ENCODE measurements around the gene OR13J1.

GRCh38 chr9:35820076-35820475, 50.1 kb downstream of the OR13J1 start:
- no peak for TF ChIP-seq EZH2 (IDR thresholded peaks at IDR 0.05; ENCODE audit: borderline replicate concordance, low read depth, low read length, poor library complexity, severe bottlenecking)
- no peak for TF ChIP-seq CTCF (conservative IDR thresholded peaks at IDR 0.05; ENCODE audit: low read depth, low read length)

Data from A673 (cell line).